Jurkat, Clone E6-1 (cell line): Measurements from ENCODE around the gene LRRC72.
"Not testable (repeated sequence)": the region's sequence is repeated elsewhere in the genome, so short reads cannot be mapped to it uniquely, and the experiment has no call there.

Experiments used
- DNase-seq: peaks from one replicate; pipeline ENCODE4 v3.0.0-alpha.2; 2011; ENCODE audit warnings: low read depth, low spot score
- H3K4me3 ChIP-seq: 2 replicates; pipeline ENCODE4 v1.5.1; 2011; ENCODE audit warnings: mild to moderate bottlenecking, low read length, control low read depth, moderate library complexity

Gene LRRC72

DNA sequence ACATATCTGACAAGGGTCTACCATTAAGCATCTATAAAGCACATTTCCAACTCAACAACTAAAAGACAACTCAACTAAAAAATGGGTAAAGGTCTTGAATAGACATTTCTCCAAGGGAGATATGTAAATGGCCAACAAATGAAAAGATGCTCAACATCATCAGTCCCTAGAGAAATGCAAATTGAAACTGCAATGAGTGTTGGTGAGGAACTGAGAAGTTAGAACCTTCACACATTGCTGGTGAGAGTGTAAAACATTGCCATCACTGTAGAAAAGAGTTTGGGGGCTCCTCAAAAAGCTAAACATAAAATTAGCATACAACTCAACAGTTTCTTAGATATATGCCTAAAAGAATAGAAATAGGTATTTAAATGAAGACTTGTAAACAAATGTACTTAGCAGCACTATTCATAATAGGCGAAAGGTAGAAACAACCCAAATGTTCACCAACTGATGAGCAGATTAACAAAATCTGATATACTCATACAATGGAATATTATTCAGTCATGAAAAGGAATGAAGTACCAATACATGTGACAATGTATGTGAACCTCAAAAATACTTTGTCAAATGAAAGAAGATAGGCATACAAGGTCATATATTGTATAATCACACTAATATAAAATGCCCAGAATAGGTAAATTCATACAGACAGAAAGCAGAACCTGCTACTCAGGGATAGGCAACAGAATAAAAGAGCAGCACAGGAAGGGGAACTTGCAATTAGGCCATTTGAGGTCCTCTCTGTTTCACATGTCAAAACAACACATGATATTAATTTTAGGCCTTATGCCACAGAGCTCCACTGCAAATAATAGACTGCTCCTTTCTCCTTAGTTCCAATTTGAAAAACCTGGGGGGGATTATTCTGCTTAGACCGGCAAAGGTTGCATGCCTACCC lies 10.6 kb upstream of the LRRC72 start:
- no peak for DNase-seq
- H3K4me3 ChIP-seq = no peak overlapping the region

DNA sequence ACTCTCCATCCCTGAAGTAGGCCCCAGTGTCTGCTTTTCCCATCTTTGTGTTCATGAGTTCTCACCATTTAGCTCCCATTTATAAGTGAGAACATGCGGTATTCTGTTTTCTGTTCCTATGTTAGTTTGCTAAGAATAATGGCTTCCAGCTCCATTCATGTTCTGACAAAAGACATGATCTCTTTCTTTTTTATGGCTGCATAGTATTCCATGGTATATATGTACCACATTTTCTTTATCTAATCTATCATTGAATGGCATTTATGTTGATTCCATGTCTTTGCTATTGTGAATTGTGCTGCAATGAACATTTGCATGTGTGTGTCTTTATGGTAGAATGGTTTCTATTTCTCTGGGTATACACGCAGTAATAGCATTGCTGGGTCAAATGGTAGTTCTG lies 6.6 kb upstream of the LRRC72 start:
- not testable (repeated sequence) for H3K4me3 ChIP-seq, DNase-seq

GRCh38 chr7:16524332-16524731 lies 2.3 kb upstream of the LRRC72 start:
- DNase-seq = no peak
- no peak overlapping the region for H3K4me3 ChIP-seq

- peak; percentile 22 for DNase-seq
- H3K4me3 ChIP-seq = no peak overlapping the region
These were observed 1.9 kb downstream of the LRRC72 start for GRCh38 chr7:16528520-16528919.

DNA sequence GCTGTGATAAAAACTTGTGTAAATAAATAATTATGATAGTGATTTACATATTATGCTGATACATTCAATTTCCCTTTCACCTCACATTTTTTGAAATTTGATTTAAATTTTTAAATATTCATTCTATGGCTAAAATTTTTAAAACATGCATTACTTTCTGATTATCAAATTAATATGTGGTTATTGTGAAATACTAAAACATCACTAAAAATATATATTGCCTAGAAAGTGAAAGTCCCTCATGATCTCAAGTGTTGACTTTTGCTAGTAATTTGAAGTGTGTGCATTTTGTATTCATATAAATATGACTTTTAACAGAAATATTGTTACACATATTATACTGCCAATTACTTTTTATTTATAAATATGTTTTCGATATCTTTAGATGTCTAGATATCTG lies 3.1 kb downstream of the LRRC72 start:
- no peak for DNase-seq
- no peak overlapping the region for H3K4me3 ChIP-seq

DNA sequence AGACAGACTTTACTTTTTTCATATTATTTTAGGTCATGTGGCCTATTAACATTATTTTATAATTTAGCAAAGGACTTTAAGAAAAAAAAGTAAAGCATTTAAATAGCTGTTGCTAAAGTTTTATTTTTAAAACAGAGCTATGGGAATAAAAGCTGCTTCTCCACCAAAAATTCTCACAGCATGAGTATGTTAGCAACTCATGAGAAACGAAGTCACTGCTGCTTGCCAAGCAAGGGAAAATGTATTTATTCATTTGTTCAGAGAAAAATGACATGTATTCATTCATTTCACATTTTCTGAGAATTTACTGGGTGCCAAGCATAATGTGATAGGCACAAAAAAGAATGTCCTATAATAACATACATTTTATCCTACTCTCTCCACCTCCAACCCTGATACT lies 5.1 kb downstream of the LRRC72 start:
- DNase-seq = no peak
- no peak overlapping the region for H3K4me3 ChIP-seq

GRCh38 chr7:16532272-16532671 lies 5.6 kb downstream of the LRRC72 start:
- no peak overlapping the region for H3K4me3 ChIP-seq
- no peak for DNase-seq

- DNase-seq = no peak
- no peak overlapping the region for H3K4me3 ChIP-seq
These were observed 8.9 kb downstream of the LRRC72 start for GRCh38 chr7:16535500-16535899.

DNA sequence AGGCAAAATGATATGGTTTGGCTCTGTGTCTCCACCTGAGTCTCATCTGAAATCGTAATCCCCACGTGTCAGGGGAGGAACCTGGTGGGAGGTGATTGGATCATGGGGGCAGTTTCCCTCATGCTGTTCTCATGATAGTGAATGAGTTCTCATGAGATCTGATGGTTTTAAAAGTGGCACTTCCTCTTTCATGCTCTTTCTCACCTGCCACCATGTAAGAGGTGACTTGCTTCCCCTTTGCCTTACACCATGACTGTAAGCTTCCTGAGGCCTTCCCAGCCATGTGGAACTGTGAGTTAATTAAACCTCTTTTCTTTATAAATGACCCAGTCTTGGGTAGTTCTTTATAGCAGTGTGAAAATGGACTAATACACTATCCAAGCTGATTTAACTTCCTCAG lies 13.9 kb downstream of the LRRC72 start:
- not testable (repeated sequence) for H3K4me3 ChIP-seq, DNase-seq

GRCh38 chr7:16542401-16542800 lies 15.8 kb downstream of the LRRC72 start:
- DNase-seq = no peak
- no peak overlapping the region for H3K4me3 ChIP-seq

GRCh38 chr7:16543456-16543855 lies 16.8 kb downstream of the LRRC72 start:
- no peak overlapping the region for H3K4me3 ChIP-seq
- DNase-seq = no peak

DNA sequence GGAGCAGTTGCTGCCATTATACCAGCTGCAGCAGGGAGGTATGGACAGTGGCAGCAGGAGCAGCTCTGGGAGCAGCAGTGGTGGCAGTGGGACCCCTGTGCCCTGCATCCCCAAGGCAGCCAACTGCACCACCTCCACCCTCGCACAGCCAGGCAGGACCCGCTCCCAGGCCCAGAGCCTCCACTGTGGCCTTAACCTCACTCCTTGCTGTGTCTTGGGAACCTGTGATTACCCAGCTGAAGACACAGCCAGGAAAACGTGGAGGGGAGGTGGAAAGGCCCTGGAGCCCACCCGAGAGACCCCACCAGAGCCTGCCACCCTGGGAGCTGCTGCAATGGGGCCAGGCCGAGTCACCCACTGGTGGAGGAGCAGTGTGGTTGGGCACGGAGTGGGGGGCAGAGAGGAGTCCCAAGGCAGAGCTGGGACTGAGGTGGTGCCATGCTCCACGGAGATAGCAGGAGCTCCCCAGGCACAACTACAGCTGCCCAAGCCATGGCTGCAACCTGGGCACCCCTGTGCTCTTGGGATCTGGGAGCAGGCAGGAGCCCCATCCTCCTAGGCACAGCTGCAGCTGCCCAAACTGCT lies 20.4 kb downstream of the LRRC72 start:
- DNase-seq = no peak
- no peak overlapping the region for H3K4me3 ChIP-seq

GRCh38 chr7:16548428-16548827 lies 21.8 kb downstream of the LRRC72 start:
- no peak for DNase-seq
- no peak overlapping the region for H3K4me3 ChIP-seq

DNA sequence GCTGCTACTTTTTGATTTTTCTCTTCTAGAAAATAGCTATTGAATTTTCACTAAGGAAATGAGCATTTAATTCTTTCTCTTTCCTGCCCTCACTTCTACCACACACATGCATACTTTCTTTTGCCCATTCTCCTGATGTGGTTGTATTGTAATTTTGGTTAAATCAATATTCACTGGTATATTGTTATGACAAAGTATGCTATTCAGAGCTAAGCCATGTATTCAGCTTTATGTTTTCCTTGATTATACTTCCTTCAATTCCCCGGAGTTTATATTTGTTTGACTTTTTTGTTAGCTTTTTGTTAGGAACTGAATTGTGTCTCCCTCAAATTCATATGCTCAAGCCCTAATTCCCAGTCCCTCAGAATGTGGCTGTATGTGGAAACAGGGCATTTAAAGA lies 24.0 kb downstream of the LRRC72 start:
- H3K4me3 ChIP-seq = no peak overlapping the region
- DNase-seq = no peak

GRCh38 chr7:16554518-16555236 lies 28.1 kb downstream of the LRRC72 start:
- no peak for DNase-seq
- no peak overlapping the region for H3K4me3 ChIP-seq

GRCh38 chr7:16556359-16556758 lies 29.7 kb downstream of the LRRC72 start:
- no peak overlapping the region for H3K4me3 ChIP-seq
- no peak for DNase-seq

- no peak overlapping the region for H3K4me3 ChIP-seq
- no peak for DNase-seq
These were observed 32.2 kb downstream of the LRRC72 start for GRCh38 chr7:16558761-16559302.

DNA sequence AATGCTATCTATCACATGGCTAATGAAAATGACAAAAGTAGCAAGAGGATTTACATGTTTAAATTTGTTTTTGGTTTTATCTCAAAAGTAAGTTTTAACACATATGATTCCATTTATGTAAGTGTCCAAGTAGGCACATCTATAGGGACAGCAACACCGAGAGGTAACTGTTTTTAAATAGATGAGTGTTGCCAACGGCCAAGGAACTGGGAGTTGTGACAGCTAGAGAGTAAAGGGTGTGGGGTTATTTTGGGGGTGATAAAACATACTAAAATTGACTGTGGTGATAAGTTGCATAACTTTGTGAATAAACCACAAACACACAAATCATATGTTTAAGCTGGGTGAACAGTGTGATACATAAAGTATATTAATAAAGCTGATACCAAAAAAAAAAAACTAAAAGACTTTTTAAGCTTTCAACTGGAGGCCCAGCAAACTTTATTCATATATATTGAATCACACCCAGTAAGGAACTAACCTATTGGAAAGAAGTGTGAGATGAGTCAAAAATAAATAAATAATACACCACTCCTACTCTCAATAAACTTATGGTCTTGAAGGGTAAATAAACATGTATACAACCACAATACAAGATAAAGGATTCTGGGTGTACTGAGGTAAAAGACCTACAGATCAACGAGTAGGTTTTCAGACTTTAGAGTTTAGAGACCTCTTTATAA lies 33.0 kb downstream of the LRRC72 start:
- no peak overlapping the region for H3K4me3 ChIP-seq
- DNase-seq = no peak

- no peak overlapping the region for H3K4me3 ChIP-seq
- no peak for DNase-seq
These were observed 35.3 kb downstream of the LRRC72 start for GRCh38 chr7:16561943-16562342.
